Mesendoderm (in vitro differentiated cells): ENCODE data around the gene PLAAT2.
A peak's percentile ranks its signal among the peaks of the same experiment; 100 is the strongest.

Experiments
- DNase-seq: peaks from one replicate; pipeline ENCODE4 v3.0.0; 2013
- H2AK5ac ChIP-seq: 2 replicates; pipeline ENCODE4 v1.6.1; 2013; ENCODE audit warnings: low read length, inconsistent platforms
- H2BK120ac ChIP-seq: 2 replicates; pipeline ENCODE4 v1.6.1; 2013; ENCODE audit warnings: low read depth, mild to moderate bottlenecking, low read length, moderate library complexity, mixed read lengths
- H2BK15ac ChIP-seq: replicated peaks from 2 replicates; pipeline ENCODE4 v1.6.1; 2013; ENCODE audit warnings: low read depth, mild to moderate bottlenecking, moderate library complexity
- H2BK5ac ChIP-seq: 2 replicates; pipeline ENCODE4 v1.6.1; 2013; ENCODE audit warnings: low read length, inconsistent platforms
- H3K18ac ChIP-seq: 2 replicates; pipeline ENCODE4 v1.6.1; 2013; ENCODE audit warnings: mild to moderate bottlenecking, low read length, mixed read lengths
- H3K23ac ChIP-seq: one replicate; pipeline ENCODE4 v1.6.1; 2013; ENCODE audit warnings: low read length
- H3K27ac ChIP-seq: 2 replicates; pipeline ENCODE4 v1.5.1; 2013; ENCODE audit warnings: low read depth, mild to moderate bottlenecking, inconsistent platforms, low read length, moderate library complexity
- H3K27me3 ChIP-seq: 2 replicates; pipeline ENCODE4 v1.6.1; 2013; ENCODE audit warnings: low read length, control low read depth, mild to moderate bottlenecking, inconsistent platforms; ENCODE audit not compliant: insufficient read depth, poor library complexity
- H3K36me3 ChIP-seq: 2 replicates; pipeline ENCODE4 v1.6.1; 2013; ENCODE audit warnings: low read length, inconsistent platforms; ENCODE audit not compliant: control insufficient read depth, insufficient read depth
- H3K4ac ChIP-seq: one replicate; pipeline ENCODE4 v1.6.1; 2013; ENCODE audit warnings: low read depth, mild to moderate bottlenecking, low read length, moderate library complexity
- H3K4me1 ChIP-seq: 2 replicates; pipeline ENCODE4 v1.6.1; 2013; ENCODE audit warnings: low read depth, low read length, inconsistent platforms; ENCODE audit not compliant: control insufficient read depth
- H3K4me2 ChIP-seq: 2 replicates; pipeline ENCODE4 v1.6.1; 2013; ENCODE audit warnings: low read length
- H3K4me3 ChIP-seq: 2 replicates; pipeline ENCODE4 v1.5.1; 2013; ENCODE audit warnings: mild to moderate bottlenecking, low read length
- H3K56ac ChIP-seq: one replicate; pipeline ENCODE4 v1.6.1; 2013; ENCODE audit warnings: low read length
- H3K79me1 ChIP-seq: 2 replicates; pipeline ENCODE4 v1.6.1; 2013; ENCODE audit warnings: low read length, inconsistent platforms
- H3K79me2 ChIP-seq: 2 replicates; pipeline ENCODE4 v1.6.1; 2013; ENCODE audit warnings: mild to moderate bottlenecking, low read length; ENCODE audit not compliant: control insufficient read depth, insufficient read depth
- H3K9ac ChIP-seq: 2 replicates; pipeline ENCODE4 v1.6.1; 2013; ENCODE audit warnings: low read length, inconsistent platforms
- H4K5ac ChIP-seq: one replicate; pipeline ENCODE4 v1.6.1; 2013; ENCODE audit warnings: low read length
- H4K8ac ChIP-seq: one replicate; pipeline ENCODE4 v1.6.1; 2013; ENCODE audit warnings: low read depth, mild to moderate bottlenecking, control low read depth, low read length, moderate library complexity
- WGBS: extraction: QIAGEN DNeasy Blood & Tissue Kit; methylation state at CpG from one replicate; pipeline ENCODE4 v1.1.7; 2013; ENCODE audit warnings: low lambda C conversion rate, missing lambda C conversion rate; ENCODE audit not compliant: insufficient coverage; ENCODE audit errors: extremely low coverage; 5-methylcytosine and 5-hydroxymethylcytosine counted together

Gene PLAAT2

GRCh38 chr11:63508745-63509144, 54.4 kb downstream of the PLAAT2 start:
- Histone ChIP-seq H3K79me2 (no peaks in the 10 kb centered on the region), H3K23ac (no peak overlapping the region), H2BK15ac (no peak overlapping the region), H3K27ac (no peak overlapping the region), H2AK5ac (peak overlapping the region; percentile 86), H3K36me3 (no peaks in the 10 kb centered on the region), H4K8ac (no peak overlapping the region), H3K4me1 (peaks cover 23% of the 10 kb centered on the region), H3K79me1 (no peaks in the 10 kb centered on the region), H3K4me3 (no peak overlapping the region), H4K5ac (no peak overlapping the region), H3K18ac (no peak overlapping the region), H3K4me2 (no peak overlapping the region), H3K56ac (peak overlapping the region; percentile 27), H3K4ac (no peak overlapping the region), H2BK5ac (no peak overlapping the region), H3K9ac (no peak overlapping the region), H3K27me3 (no peaks in the 10 kb centered on the region), H2BK120ac (no peak overlapping the region)
- DNase-seq: no peak
- no CpG with 5 or more reads among the region's 12 CpGs for WGBS

GRCh38 chr11:63508009-63508408, 55.2 kb downstream of the PLAAT2 start:
- no peak overlapping the region for H4K8ac ChIP-seq
- H3K9ac ChIP-seq: no peak overlapping the region
- H2AK5ac ChIP-seq: no peak overlapping the region
- H2BK15ac ChIP-seq: no peak overlapping the region
- no peak overlapping the region for H3K18ac ChIP-seq
- no peak overlapping the region for H2BK5ac ChIP-seq
- H2BK120ac ChIP-seq: no peak overlapping the region
- H3K36me3 ChIP-seq: no peaks in the 10 kb centered on the region
- H3K4me2 ChIP-seq: no peak overlapping the region
- no peak overlapping the region for H3K56ac ChIP-seq
- no peaks in the 10 kb centered on the region for H3K79me1 ChIP-seq
- no peak overlapping the region for H3K4ac ChIP-seq
- H3K79me2 ChIP-seq: no peaks in the 10 kb centered on the region
- no CpG with 5 or more reads among the region's 3 CpGs for WGBS
- no peaks in the 10 kb centered on the region for H3K27me3 ChIP-seq
- no peak overlapping the region for H3K27ac ChIP-seq
- H3K4me1 ChIP-seq: peaks cover 23% of the 10 kb centered on the region
- no peak overlapping the region for H4K5ac ChIP-seq
- no peak overlapping the region for H3K4me3 ChIP-seq
- peak; percentile 96 for DNase-seq
- no peak overlapping the region for H3K23ac ChIP-seq

DNA sequence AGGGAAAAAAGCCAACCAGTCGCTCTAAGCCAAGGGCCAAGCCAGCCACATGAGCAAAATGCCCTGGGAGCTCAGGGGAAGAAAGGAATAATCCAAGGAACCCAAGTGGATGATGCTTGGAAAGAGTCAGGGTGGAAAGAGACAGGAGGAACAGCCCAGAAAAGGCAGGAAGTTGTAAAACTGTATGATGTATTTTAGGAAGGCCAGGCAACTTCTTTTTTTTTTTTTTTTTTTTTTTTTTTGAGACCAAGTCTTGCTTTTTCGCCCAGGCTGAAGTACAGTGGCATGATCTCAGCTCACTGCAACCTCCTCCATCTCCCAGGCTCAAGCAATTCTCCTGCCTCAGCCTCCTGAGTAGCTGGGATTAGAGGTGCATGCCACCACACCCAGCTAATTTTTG, 55.7 kb downstream of the PLAAT2 start:
- Histone ChIP-seq H3K4me2 (no peak overlapping the region), H2BK15ac (no peak overlapping the region), H4K8ac (no peak overlapping the region), H2AK5ac (no peak overlapping the region), H4K5ac (no peak overlapping the region), H3K4me1 (peaks cover 23% of the 10 kb centered on the region), H3K23ac (no peak overlapping the region), H3K27ac (no peak overlapping the region), H3K4me3 (no peak overlapping the region), H3K27me3 (no peaks in the 10 kb centered on the region), H3K36me3 (no peaks in the 10 kb centered on the region), H2BK5ac (peak overlapping the region; percentile 79), H3K79me2 (no peaks in the 10 kb centered on the region), H3K4ac (peak overlapping the region; percentile 74), H3K79me1 (no peaks in the 10 kb centered on the region), H3K56ac (peak overlapping the region; percentile 81), H3K9ac (peak overlapping the region; percentile 44), H3K18ac (peak overlapping the region; percentile 62), H2BK120ac (no peak overlapping the region)
- no CpG with 5 or more reads among the region's 2 CpGs for WGBS
- no peak for DNase-seq

- H4K8ac ChIP-seq: no peak overlapping the region
- peak overlapping the region; percentile 68 for H2BK120ac ChIP-seq
- H4K5ac ChIP-seq: no peak overlapping the region
- DNase-seq: peak; percentile 39
- peak overlapping the region; percentile 81 for H3K56ac ChIP-seq
- peak overlapping the region; percentile 54 for H2BK5ac ChIP-seq
- H3K18ac ChIP-seq: peak overlapping the region; percentile 62
- no peak overlapping the region for H3K4me3 ChIP-seq
- no peaks in the 10 kb centered on the region for H3K36me3 ChIP-seq
- H3K23ac ChIP-seq: no peak overlapping the region
- peaks cover 23% of the 10 kb centered on the region for H3K4me1 ChIP-seq
- H2BK15ac ChIP-seq: no peak overlapping the region
- H3K4me2 ChIP-seq: no peak overlapping the region
- peak overlapping the region; percentile 74 for H3K4ac ChIP-seq
- H3K27me3 ChIP-seq: no peaks in the 10 kb centered on the region
- no CpG with 5 or more reads among the region's 2 CpGs for WGBS
- no peaks in the 10 kb centered on the region for H3K79me2 ChIP-seq
- no peaks in the 10 kb centered on the region for H3K79me1 ChIP-seq
- H2AK5ac ChIP-seq: peak overlapping the region; percentile 47
- H3K9ac ChIP-seq: peak overlapping the region; percentile 33
- H3K27ac ChIP-seq: peak overlapping the region; percentile 15
These were observed 56.3 kb downstream of the PLAAT2 start for GRCh38 chr11:63506876-63507275.

DNA sequence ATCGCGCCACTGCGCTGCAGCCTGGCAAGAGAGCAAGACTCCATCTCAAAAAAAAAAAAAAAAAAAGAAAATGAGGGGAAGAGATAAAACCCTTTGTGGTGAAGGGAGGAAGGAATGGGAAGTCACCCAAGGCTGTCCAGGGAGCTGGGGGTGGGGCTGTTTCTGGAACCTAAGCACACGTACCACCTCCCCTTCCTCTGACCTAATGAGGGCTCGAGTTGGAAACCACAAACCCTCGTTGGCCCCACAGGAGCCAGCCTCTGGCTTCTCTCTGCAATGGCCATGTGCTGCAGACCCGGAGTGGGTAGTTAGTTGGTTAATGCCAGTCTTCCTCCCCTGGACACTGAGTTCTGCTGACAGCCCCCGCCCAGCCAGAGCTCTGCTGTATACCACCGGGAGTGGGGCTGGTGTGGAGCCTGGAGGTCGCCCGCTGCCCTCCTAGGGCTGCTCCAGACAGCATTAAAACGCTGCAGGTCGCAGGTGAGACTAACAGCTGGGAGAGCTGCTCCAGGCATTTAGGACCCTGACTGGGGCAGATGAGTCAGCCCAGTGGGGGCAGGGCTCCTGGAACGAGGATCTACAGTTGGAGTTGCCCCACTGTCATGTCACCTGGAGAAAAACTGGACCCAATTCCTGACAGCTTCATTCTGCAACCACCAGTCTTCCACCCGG, 57.2 kb downstream of the PLAAT2 start, which contains the start of gene LGALS12:
LGALS12 (plus strand) TSS at position 228 of the 672 bp plus-strand sequence; CDS start at position 603, 375 bp downstream.
- Histone ChIP-seq H3K27me3 (no peaks in the 10 kb centered on the region), H3K79me1 (no peaks in the 10 kb centered on the region), H3K4me3 (no peak within 1 kb of the TSS), H4K8ac (no peak within 1 kb of the TSS), H3K56ac (peak within 1 kb of the TSS; percentile 67), H2AK5ac (peak within 1 kb of the TSS; percentile 71), H4K5ac (no peak within 1 kb of the TSS), H2BK120ac (peak within 1 kb of the TSS; percentile 86), H3K18ac (peak within 1 kb of the TSS; percentile 55), H2BK5ac (peak within 1 kb of the TSS; percentile 54), H3K4me1 (peaks cover 23% of the 10 kb centered on the region), H3K9ac (peak within 1 kb of the TSS; percentile 33), H3K4me2 (no peak within 1 kb of the TSS), H3K36me3 (no peaks in the 10 kb centered on the region), H3K27ac (peak within 1 kb of the TSS; percentile 15), H3K79me2 (no peaks in the 10 kb centered on the region), H3K23ac (no peak within 1 kb of the TSS), H3K4ac (peak within 1 kb of the TSS; percentile 95), H2BK15ac (no peak within 1 kb of the TSS)
- DNase-seq: peak; percentile 69
- no CpG with 5 or more reads among the region's 15 CpGs for WGBS
